IMR-90 (cell line): ENCODE measurements around the gene GOLGA5.

Experiments used
- CEBPB ChIP-seq: IDR thresholded peaks from 2 replicates; pipeline ENCODE4 v1.6.1; 2012; ENCODE audit warnings: low read depth, low read length, improper control_type of control experiment
- CTCF ChIP-seq: conservative IDR thresholded peaks from 2 replicates; pipeline ENCODE4 v1.5.1; 2012; ENCODE audit warnings: mild to moderate bottlenecking, low read depth, low read length, improper control_type of control experiment
- ELK1 ChIP-seq: fragments of 150-350 bp; IDR thresholded peaks from 2 replicates; pipeline ENCODE4 v1.6.1; 2016; ENCODE audit warnings: low read depth, mild to moderate bottlenecking, low read length, moderate library complexity, borderline replicate concordance
- FOS ChIP-seq: fragments of 150-350 bp; IDR thresholded peaks from 2 replicates; pipeline ENCODE4 v1.6.1; 2016; ENCODE audit warnings: low read depth, low read length
- MAFK ChIP-seq: IDR thresholded peaks from 2 replicates; pipeline ENCODE4 v1.6.1; 2012; ENCODE audit warnings: low read depth, low read length, improper control_type of control experiment
- MAZ ChIP-seq: IDR thresholded peaks from 2 replicates; pipeline ENCODE4 v1.6.1; 2012; ENCODE audit warnings: low read depth, mild to moderate bottlenecking, low read length, improper control_type of control experiment, moderate library complexity, borderline replicate concordance
- NFE2L2 ChIP-seq: fragments of 150-350 bp; IDR thresholded peaks from 2 replicates; pipeline ENCODE4 v1.6.1; 2016; ENCODE audit warnings: low read depth, mild to moderate bottlenecking, low read length
- POLR2A ChIP-seq: IDR thresholded peaks from 2 replicates; pipeline ENCODE4 v1.6.1; 2012; ENCODE audit warnings: mild to moderate bottlenecking, low read depth, low read length
- RAD21 ChIP-seq: IDR thresholded peaks from 2 replicates; pipeline ENCODE4 v1.6.1; 2012; ENCODE audit warnings: low read length, improper control_type of control experiment
- RFX5 ChIP-seq: IDR thresholded peaks from 2 replicates; pipeline ENCODE4 v1.8.0; 2012; ENCODE audit warnings: low read depth, mild to moderate bottlenecking, low read length, moderate library complexity
- USF2 ChIP-seq: fragments of 150-350 bp; IDR thresholded peaks from 2 replicates; pipeline ENCODE4 v1.6.1; 2017; ENCODE audit warnings: mild to moderate bottlenecking, antibody characterized with exemption, low read length, low read depth

- TF ChIP-seq CTCF (no peak), POLR2A (no peak), FOS (no peak), ELK1 (no peak), RAD21 (no peak), CEBPB (no peak), MAFK (peak; percentile 69; the same call in 1 of the 2 replicates), NFE2L2 (no peak), RFX5 (no peak), USF2 (no peak), MAZ (no peak)
Measured at GRCh38 chr14:92801917-92802316, 7.8 kb downstream of the GOLGA5 start.
